Epithelial cell of esophagus (primary cell): ENCODE measurements around the gene KAZN.

Experiments used
- DNase-seq: peaks from one replicate; pipeline ENCODE4 v3.0.0; 2010; ENCODE audit warnings: low read depth
- H3K4me3 ChIP-seq: 2 replicates; pipeline ENCODE4 v1.5.1; 2011; ENCODE audit warnings: mild to moderate bottlenecking, low read length, control low read depth
- CTCF ChIP-seq: IDR thresholded peaks from 2 replicates; pipeline ENCODE4 v1.5.1; 2011; ENCODE audit warnings: low read depth, mild to moderate bottlenecking, low read length, control low read depth, inconsistent platforms; ENCODE audit not compliant: insufficient read depth; ENCODE audit errors: missing control alignments

KAZN gene

GRCh38 chr1:14696761-14697160 is 98.3 kb downstream of the KAZN start:
- H3K4me3 ChIP-seq = no peak overlapping the region
- no peak for DNase-seq
- TF ChIP-seq CTCF = no peak

GRCh38 chr1:14697353-14697752 is 98.9 kb downstream of the KAZN start:
- no peak overlapping the region for H3K4me3 ChIP-seq
- no peak for DNase-seq
- TF ChIP-seq CTCF = no peak

- H3K4me3 ChIP-seq = no peak overlapping the region
- no peak for DNase-seq
- no peak for TF ChIP-seq CTCF
These were observed 99.8 kb downstream of the KAZN start for GRCh38 chr1:14698314-14698713.

- DNase-seq = no peak
- H3K4me3 ChIP-seq = no peak overlapping the region
- no peak for TF ChIP-seq CTCF
These were observed 101.1 kb downstream of the KAZN start for GRCh38 chr1:14699620-14700019.

GRCh38 chr1:14704846-14705245 is 106.4 kb downstream of the KAZN start:
- no peak for DNase-seq
- H3K4me3 ChIP-seq = no peak overlapping the region
- TF ChIP-seq CTCF = no peak

GRCh38 chr1:14705824-14706223 is 107.3 kb downstream of the KAZN start:
- no peak for TF ChIP-seq CTCF
- H3K4me3 ChIP-seq = no peak overlapping the region
- DNase-seq = no peak

GRCh38 chr1:14706631-14707030 is 108.1 kb downstream of the KAZN start:
- no peak overlapping the region for H3K4me3 ChIP-seq
- DNase-seq = no peak
- no peak for TF ChIP-seq CTCF
